KBM-7 (cell line): ENCODE measurements around the gene DNAJC5.
A peak's percentile ranks its signal among the peaks of the same experiment; 100 is the strongest.

Experiments
- DNase-seq: peaks from one replicate; pipeline ENCODE4 v3.0.0-alpha.2; 2015
- in situ Hi-C: fragments of 300-500 bp; cut with MboI; formaldehyde crosslinking; loops from 2 replicates; pipeline ENCODE4 v1.14.3; 2020; ENCODE audit warnings: low sequenced_read_pairs, low pct_unique_long_range_greater_than_20kb, mixed read lengths

DNAJC5 gene

GRCh38 chr20:63946986-63947637 is 52.2 kb downstream of the DNAJC5 start:
- DNase-seq, result no peak
- in situ Hi-C loops, result no loop called here

DNA sequence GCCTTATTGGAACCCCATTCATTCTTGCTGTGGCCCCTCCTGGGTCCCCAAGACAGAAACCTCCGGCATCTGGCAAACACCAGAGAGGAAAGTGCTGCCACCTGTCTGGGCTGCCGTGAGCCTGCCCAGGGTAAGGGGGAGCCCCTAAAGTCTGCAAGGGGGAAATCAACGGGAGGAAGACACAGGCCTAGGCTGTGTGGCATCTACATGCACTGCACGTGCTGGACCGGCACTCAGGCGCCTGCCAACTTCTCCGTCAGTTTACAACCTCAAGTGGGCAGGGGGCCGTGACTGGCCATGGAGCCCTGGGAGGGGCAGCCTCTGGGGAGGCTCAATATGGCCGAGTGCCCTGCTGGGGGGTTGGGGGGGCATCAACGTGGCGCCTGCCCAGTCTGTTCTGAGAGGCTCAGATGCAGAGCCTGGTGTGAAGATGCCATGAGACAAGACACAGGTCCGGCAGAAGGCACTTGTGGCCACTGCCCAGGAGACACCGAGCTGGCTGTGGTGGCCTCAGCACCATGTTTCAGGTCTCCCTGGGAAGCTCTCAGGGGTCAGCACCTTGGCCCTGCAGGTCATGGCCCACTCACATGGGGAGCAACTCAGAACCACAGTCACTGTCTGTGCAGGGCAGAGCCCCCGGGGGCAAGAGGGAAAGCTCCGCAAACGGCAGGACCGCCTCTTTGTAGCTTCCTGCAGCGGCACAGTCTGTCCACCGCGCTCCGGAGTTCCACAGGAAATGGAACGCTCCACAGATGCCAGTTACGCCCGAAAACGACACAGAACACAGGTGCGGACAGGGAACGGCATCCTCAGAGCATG is 52.9 kb downstream of the DNAJC5 start:
- DNase-seq, result no peak
- in situ Hi-C loops, result no loop called here

DNA sequence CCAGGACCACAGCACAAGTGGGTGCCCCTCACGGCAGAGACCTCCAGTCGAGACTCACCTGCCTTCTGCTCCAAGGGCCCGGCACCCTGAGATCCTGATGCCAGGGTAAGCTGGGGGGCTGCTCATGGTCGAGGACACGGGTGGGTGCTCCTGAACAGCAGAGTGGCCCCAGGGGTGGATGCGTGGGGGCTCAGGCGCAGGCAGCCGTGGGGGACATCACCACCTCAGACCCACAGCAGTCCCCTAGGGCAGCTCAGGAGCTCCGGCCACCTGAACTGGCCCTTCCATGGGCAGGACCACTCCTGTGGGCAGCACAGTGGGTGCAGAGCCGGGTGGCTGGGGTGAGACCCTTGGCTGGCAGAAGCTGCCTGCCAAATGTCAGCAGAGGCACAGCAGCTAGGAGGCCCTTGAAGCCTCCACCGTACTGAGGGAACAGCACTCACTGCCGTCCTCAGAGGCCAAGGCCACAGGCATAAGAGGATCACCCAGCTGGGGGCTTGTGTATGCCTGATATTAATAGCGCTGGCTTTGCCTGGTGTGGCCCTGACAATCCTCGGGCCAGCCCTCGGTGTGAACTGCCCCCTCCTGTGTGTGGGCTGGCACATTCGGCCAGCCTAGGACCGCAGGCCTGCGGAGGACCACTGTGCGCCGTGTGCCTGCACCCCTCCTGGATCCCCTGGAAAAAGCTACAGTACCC is 55.9 kb downstream of the DNAJC5 start:
- in situ Hi-C loops, result no loop called here
- no peak for DNase-seq

DNA sequence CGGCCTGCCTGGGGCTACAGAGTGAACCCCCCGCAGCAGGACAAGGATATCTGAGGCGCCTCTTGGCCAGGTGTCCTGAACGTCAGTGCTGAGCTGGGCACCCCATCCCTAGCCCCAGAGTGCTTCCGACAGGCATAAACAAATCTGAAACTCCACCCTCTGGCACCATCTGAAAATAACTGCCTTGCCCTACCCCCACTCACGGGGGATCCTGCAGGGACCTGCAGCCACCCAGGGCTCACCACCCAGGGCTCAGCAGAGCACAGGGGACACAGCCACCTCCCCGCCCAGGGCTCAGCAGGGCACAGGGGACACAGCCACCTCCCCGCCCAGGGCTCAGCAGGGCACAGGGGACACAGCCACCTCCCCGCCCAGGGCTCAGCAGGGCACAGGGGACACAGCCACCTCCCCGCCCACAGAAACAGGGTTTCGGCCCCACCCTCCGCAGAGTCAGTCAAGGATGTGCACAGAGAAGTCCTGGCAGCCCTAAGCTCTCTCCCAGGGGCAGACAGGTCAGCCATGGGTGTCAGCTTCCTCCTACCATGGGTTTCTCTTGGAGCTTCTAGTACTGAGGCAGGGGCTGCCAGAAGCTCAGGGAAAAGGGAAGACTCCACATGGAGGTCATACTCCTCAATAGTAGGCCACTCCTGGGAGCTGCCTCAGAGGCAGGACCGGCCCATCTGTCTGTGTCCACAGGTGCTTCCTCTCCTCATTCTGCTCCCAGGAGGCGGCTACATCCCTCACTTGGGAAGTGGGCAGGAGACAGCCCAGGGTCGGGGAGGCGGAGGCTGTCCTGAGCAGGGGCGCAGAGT is 56.7 kb downstream of the DNAJC5 start:
- in situ Hi-C loops, result no loop called here
- DNase-seq, result no peak

DNA sequence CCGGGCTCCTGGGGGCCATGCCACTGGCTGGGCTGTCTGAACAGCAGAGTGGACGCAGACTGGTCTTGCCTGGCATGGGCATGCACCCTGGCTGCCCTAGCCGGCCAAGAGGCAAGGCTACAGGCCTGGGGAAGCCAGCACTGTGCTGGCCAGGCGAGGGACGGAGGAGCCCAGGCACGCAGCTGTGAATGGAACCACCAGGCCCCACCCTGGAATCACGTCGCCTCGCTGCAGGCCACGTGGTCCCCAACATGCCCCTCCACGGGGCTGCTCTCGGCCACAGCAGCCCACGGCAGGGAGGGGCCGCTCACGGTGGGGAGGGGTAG is 57.2 kb downstream of the DNAJC5 start:
- DNase-seq, result no peak
- in situ Hi-C loops, result no loop called here

DNA sequence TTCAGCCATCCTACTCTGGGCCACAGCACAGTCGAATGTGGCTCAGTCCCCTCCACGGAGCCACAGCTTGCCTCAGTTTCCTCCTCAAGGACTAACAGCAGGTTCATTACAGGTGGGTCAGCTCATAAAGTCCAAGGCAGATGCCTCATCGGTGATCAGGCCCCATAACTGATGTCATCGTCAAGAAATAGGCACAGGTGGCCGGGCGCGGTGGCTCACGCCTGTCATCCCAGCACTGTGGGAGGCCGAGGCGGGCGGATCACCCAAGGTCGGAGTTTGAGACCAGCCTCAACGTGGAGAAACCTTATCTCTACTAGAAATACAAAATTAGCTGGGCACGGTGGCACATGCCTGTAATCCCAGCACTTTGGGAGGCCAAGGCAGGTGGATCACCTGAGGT is 57.8 kb downstream of the DNAJC5 start:
- DNase-seq, result no peak

DNA sequence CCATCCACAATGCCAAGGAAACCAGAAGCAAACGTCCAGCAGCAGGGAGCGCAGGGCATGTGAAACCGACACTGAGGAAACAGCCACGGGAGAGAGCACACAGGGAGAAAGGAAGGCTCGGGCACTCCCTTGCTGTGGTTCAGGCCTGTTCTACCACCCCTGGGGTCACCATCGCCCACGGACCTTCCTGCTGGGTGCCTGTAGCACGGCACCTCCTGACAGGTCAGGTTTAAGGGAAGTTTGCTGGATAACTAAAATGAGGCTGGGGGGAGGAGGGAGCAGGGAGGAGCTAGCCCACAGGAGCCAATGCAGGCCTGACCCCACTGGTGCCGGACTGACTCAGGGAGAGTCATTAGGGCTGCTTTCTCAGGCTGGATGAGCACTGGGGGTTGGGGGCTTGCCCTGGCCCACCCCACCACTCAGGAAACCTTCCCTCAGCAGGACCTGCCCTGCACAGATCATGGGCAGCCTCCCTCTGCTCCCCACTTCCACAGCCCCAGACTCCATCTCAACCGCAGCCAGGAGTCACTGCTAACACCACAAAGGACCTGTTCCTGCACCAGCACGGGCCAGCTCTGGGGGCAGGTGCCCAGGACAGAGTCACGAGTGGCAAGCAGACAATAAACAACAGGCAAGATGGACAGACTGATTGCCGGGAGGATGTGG is 59.0 kb downstream of the DNAJC5 start:
- in situ Hi-C loops, result no loop called here
- no peak for DNase-seq

More for the DNA sequence above, 57.8 kb downstream of the DNAJC5 start:
- in situ Hi-C loops, result no loop called here

- peak; percentile 44 for DNase-seq
- in situ Hi-C loops, result no loop called here
Measured at GRCh38 chr20:63955281-63955826, 60.4 kb downstream of the DNAJC5 start.

DNA sequence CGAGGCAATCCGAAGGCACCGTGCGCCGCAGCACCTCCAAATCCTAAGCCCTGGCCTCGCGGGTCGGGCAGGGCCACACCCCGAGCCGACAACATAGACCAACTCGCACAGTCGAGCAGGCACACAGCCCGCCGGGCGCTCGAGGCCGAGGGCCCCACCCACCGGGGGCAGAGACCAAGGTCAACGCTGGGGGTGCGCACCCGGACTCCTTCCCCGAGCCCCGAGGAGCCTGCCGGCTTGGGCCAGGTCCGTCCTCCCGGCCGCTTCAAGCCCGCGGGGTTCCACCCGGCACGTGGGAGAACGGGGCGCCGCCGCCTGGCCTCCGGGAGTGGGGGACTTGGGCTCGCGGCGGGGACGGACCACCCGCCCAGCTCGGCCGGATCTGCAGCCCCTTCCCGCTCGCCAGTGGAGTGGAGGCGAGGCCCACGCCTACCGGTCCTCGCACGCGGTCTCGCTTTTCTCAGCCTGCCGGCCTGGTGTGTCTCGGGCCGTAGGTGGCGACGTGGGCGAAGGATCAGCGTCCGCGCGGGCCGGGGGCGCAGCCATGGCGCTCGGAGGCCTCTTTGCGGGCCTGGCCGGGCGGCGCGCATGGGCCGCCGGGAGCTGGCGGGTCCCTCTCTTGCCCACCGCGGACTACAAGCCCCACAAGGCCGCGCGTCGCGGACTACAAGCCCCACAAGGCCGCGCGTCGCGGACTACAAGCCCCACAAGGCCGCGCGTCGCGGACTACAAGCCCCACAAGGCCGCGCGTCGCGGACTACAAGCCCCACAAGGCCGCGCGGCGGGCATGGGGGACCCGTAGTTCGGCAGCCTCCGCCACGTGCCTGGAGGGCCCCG is 61.1 kb downstream of the DNAJC5 start, which contains the start of gene UCKL1:
Gene UCKL1 (minus strand): TSS at position 590 of the 837 bp plus-strand sequence. CDS start 44 bp downstream, at position 546.
- peak; percentile 86 for DNase-seq
- in situ Hi-C loops, result no loop called here

- no peak for DNase-seq
- in situ Hi-C loops, result no loop called here
Measured at GRCh38 chr20:63956664-63957003, 61.7 kb downstream of the DNAJC5 start.

GRCh38 chr20:63957004-63957689 is 62.2 kb downstream of the DNAJC5 start:
- in situ Hi-C loops, result no loop called here
- peak; percentile 72 for DNase-seq

- in situ Hi-C loops, result no loop called here
- DNase-seq, result no peak
Measured at GRCh38 chr20:63957690-63958441, 62.9 kb downstream of the DNAJC5 start.

DNA sequence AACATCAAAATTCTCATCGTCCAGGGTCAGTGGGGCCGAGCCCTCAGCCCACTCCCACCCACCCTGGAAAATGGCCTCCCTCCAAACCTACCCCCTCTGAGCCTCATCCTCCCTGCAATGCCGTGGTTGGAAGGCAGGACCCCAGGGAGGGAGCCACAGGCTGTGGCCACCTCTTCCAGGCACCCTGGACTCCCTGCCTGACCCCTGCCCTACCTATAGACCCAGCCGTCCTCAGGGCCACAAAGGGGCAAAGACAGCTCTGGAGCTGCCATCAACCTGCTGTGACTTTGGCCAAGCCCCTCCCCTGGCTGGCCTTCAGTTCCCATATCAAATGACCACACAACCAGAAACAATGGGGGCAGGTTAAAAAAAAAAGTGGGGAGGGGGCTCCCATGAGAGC is 63.5 kb downstream of the DNAJC5 start:
- in situ Hi-C loops, result no loop called here
- DNase-seq, result no peak

GRCh38 chr20:63958964-63959698 is 64.2 kb downstream of the DNAJC5 start:
- in situ Hi-C loops, result no loop called here
- no peak for DNase-seq

DNA sequence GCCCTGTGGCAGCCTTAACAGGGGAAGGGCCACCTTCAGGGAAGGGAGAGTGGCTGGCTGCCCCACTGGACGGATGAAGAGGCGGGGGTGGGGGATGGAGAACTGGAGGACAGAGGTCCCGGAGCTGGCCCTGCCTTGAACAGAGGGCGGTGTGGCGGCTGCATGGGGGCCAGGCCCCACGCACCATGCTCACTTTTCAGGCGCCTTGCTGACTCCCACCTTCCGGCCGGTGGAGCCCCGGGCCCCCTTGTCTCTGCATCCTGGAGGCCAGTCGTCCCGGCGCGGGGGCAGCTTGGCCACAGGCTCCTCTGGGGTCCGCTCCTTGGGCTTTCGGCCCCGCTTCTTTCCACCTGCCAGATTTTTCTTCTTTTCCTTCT is 64.8 kb downstream of the DNAJC5 start:
- in situ Hi-C loops, result no loop called here
- DNase-seq, result no peak
